Muscle of arm (tissue), 12 donors: Measurements from ENCODE around the gene PIN4. TPM values are rescaled to one million over a fixed set of nuclear protein-coding genes. Genes with fewer than 3 reads are reported as not detected.

ENCODE experiments used
- polyA plus RNA-seq, 12 donors: library from polyadenylated mRNA; unstranded; fragments of 120-200 nt; gene quantifications; one replicate each; pipeline ENCODE4 v1.2.1, GENCODE V29; 2013; ENCODE audit not compliant: insufficient read length in 12 of 12

The PIN4 gene
- polyA plus RNA-seq, 12 donors = 25.5 to 52.0 (median 30.0) TPM; not detected in 1

Other genes with a start within 250 kb of the PIN4 start
- gene RTL5, start 49.8 kb upstream of the PIN4 start, polyA plus RNA-seq = 10 to 100 TPM in 9 of 12 donors, 1 to 10 TPM in 2, not detected in 1; 8.7 to 14.1 (median 11.1) TPM
- 1 to 10 TPM in 10 of 12 donors, not detected in 2; 1.2 to 3.5 (median 2.8) TPM for gene ERCC6L, start 57.3 kb downstream of the PIN4 start, polyA plus RNA-seq
- gene RPS4X, start 95.5 kb downstream of the PIN4 start, polyA plus RNA-seq = 1,000 to 10,000 TPM in 11 of 12 donors, not detected in 1; 1,659 to 2,946 (median 1,962) TPM
- 10 to 100 TPM in 11 of 12 donors, not detected in 1; 11.5 to 31.7 (median 15.7) TPM for gene CITED1, start 124.2 kb downstream of the PIN4 start, polyA plus RNA-seq